Adrenal gland (tissue), 12 donors: Measurements from ENCODE around the gene CYP11A1. TPM values are rescaled to one million over a fixed set of nuclear protein-coding genes. Genes with fewer than 3 reads are reported as not detected.

ENCODE experiments used
- DNase-seq, 7 donors: peaks; one replicate each; pipeline ENCODE4 v3.0.0-alpha.2; 2019 to 2020
- H3K27ac ChIP-seq, 5 donors: fragments of 200-600 bp; sonication (generic) in 4 of 5; 1 replicate in 3 of 5; 2 replicates in 2 of 5; pipeline versions ENCODE4 v1.5.1 to v1.8.0; 2016 to 2020; ENCODE audit warnings: mild to moderate bottlenecking in 1 of 5
- H3K27me3 ChIP-seq: fragments of 200-600 bp; 2 replicates; pipeline ENCODE4 v1.8.0; 2021
- H3K36me3 ChIP-seq, 2 donors: fragments of 200-600 bp; replicated peaks in 1 of 2; 1 replicate in 1 of 2; 2 replicates in 1 of 2; pipeline versions ENCODE4 v1.5.1 to v1.8.0; 2018 to 2022
- H3K4me1 ChIP-seq, 2 donors: fragments of 200-600 bp; replicated peaks in 1 of 2; 1 replicate in 1 of 2; 2 replicates in 1 of 2; pipeline versions ENCODE4 v1.5.1 to v1.8.0; 2018 to 2021
- H3K4me3 ChIP-seq, 4 donors: fragments of 200-600 bp; sonication (generic) in 3 of 4; one replicate each; pipeline ENCODE4 v1.5.1; 2016 to 2018
- H3K9me3 ChIP-seq, 3 donors: fragments of 200-600 bp; sonication (generic) in 1 of 3; replicated peaks in 1 of 3; 1 replicate in 2 of 3; 2 replicates in 1 of 3; pipeline versions ENCODE4 v1.5.1 to v1.8.0; 2016 to 2021
- CTCF ChIP-seq, 6 experiments: fragments of 450-650 bp in 4 of 6; fragments of 200-600 bp in 2 of 6; sonication (generic) in 1 of 6; IDR thresholded peaks; 1 replicate in 5 of 6; 2 replicates in 1 of 6; pipeline versions ENCODE4 v1.5.1 to v1.8.0; 2016 to 2021; ENCODE audit warnings: antibody characterized with exemption in 6 of 6, mild to moderate bottlenecking in 2 of 6, moderate library complexity in 1 of 6
- POLR2A ChIP-seq, 2 donors: fragments of 450-650 bp; IDR thresholded peaks; one replicate each; pipeline ENCODE4 v1.6.1; 2017; ENCODE audit warnings: antibody characterized with exemption in 2 of 2, mild to moderate bottlenecking in 2 of 2, moderate library complexity in 1 of 2
- WGBS, 4 donors: extraction: QIAGEN DNeasy Blood & Tissue Kit in 2 of 4; methylation state at CpG; one replicate each; pipeline versions ENCODE4 v1.1.5 to v1.1.7; 2013 to 2017; 5-methylcytosine and 5-hydroxymethylcytosine counted together
- intact Hi-C, 2 donors: fragments of 100-400 bp; cut with DNase I; formaldehyde crosslinking; loops; one replicate each; pipeline versions ENCODE4 v1.14.1 to v1.15.0; 2022 to 2023
- polyA plus RNA-seq, 3 donors: library from polyadenylated mRNA; stranded (reverse); fragments of 200-250 nt in 2 of 3; fragments of 350-450 nt in 1 of 3; fragmentation: Illumina TruSeq in 1 of 3; extraction: RNeasy Lipid Tissue Mini Kit (QIAGEN cat#74804) in 1 of 3; gene quantifications; one replicate each; pipeline ENCODE4 v1.2.3, GENCODE V29; 2013 to 2014
- total RNA-seq, 9 donors: library from RNA; depleted of rRNA in 4 of 9; stranded (reverse); fragments of >200 nt in 4 of 9; fragments of 120-200 nt in 1 of 9; fragmentation: NEBNext Ultra II Directional in 1 of 9; extraction: Animal tissue kit (Norgen Biotek cat#: 25700) in 1 of 9; gene quantifications; one replicate each; pipeline versions ENCODE4 v1.1.0 to v1.2.4, GENCODE V29; 2013 to 2023
- donor health status: healthy with polysubstance abuse.
- donor health status: Bipolar disorder and iron deficiency.
- donor health status: DM: yes; HTN: yes; CAD: no.
- donor health status: DM: no; HTN: no; CAD: no.
- donor health status: DM: no; HTN: no; CAD: no.
- donor health status: DM: yes; HTN: yes; CAD: no.

Gene CYP11A1
- total and polyA plus RNA-seq, 12 donors = 233 to 5,219 (median 1,366) TPM

GRCh38 chr15:74306781-74307217 is 60.6 kb downstream of the CYP11A1 start:
- Histone ChIP-seq H3K4me1 (peaks cover 5 to 7% of the 10 kb centered on the region in 2 donors), H3K9me3 (no peaks in the 10 kb centered on the region), H3K36me3 (no peaks in the 10 kb centered on the region), H3K4me3 (no peak overlapping the region), H3K27me3 (peaks cover 5% of the 10 kb centered on the region), H3K27ac (no peak overlapping the region)
- no peak for TF ChIP-seq CTCF (IDR thresholded peaks at IDR 0.05)
- no peak for TF ChIP-seq POLR2A (IDR thresholded peaks at IDR 0.05)
- WGBS, 4 donors = 62 to 85% (median 67%) methylated on average over 10 of the region's 10 CpGs
- intact Hi-C loops = loop anchor here (5.0 kb wide), 1 partner anchor 179 kb away; no protein-coding TSS in a partner anchor
- no peak for DNase-seq

GRCh38 chr15:74305687-74306086 is 61.8 kb downstream of the CYP11A1 start:
- DNase-seq = no peak
- 78 to 85% (median 82%) methylated on average over 7 of the region's 7 CpGs for WGBS, 4 donors
- H3K4me1 ChIP-seq = peaks cover 5 to 7% of the 10 kb centered on the region in 2 donors
- H3K9me3 ChIP-seq = no peaks in the 10 kb centered on the region
- H3K4me3 ChIP-seq = no peak overlapping the region
- no peak for TF ChIP-seq POLR2A (IDR thresholded peaks at IDR 0.05)
- TF ChIP-seq CTCF (IDR thresholded peaks at IDR 0.05) = no peak
- H3K36me3 ChIP-seq = no peaks in the 10 kb centered on the region
- peaks cover 5% of the 10 kb centered on the region for H3K27me3 ChIP-seq
- no peak overlapping the region for H3K27ac ChIP-seq
- intact Hi-C loops = loop anchor here (5.0 kb wide), 1 partner anchor 178 kb away; no protein-coding TSS in a partner anchor

DNA sequence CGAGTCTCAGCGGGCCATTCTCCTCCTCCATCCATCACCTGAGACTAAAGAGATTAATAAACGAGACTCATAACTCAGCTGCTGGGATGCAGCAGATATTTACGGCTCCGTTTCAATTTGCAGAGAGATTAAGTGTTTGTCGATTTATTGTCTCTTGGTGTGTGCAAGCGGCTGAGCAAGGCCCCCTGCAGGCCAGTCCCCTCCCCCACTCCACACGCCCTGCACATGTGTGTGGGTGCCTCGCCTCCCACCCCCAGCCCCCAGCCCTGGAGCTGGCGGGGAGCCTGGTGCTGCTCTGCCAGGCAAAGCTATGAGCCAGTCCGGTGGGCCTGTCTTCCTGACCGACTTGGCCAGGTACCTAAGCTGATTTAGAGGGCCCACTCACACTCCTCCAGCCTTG is 63.0 kb downstream of the CYP11A1 start:
- intact Hi-C loops = loop anchor here in 1 of 2 donors (5.0 kb wide), 1 partner anchor 247 kb away; no protein-coding TSS in a partner anchor

GRCh38 chr15:74303741-74304309 is 63.6 kb downstream of the CYP11A1 start:
- Histone ChIP-seq H3K36me3 (no peaks in the 10 kb centered on the region), H3K4me1 (peaks cover 5 to 7% of the 10 kb centered on the region in 2 donors), H3K27ac (no peak overlapping the region), H3K27me3 (peaks cover 5% of the 10 kb centered on the region), H3K4me3 (no peak overlapping the region), H3K9me3 (no peaks in the 10 kb centered on the region)
- no peak for DNase-seq
- TF ChIP-seq CTCF (IDR thresholded peaks at IDR 0.05) (no peak), POLR2A (IDR thresholded peaks at IDR 0.05) (no peak)
- WGBS, 4 donors = 48 to 58% (median 53%) methylated on average over 6 of the region's 6 CpGs
- intact Hi-C loops = loop anchor here in 1 of 2 donors (5.0 kb wide), 1 partner anchor 247 kb away; no protein-coding TSS in a partner anchor

More for the DNA sequence above, 63.0 kb downstream of the CYP11A1 start:
- Histone ChIP-seq H3K27ac (no peak overlapping the region), H3K27me3 (peaks cover 5% of the 10 kb centered on the region), H3K4me3 (no peak overlapping the region), H3K4me1 (peaks cover 5 to 7% of the 10 kb centered on the region in 2 donors), H3K9me3 (no peaks in the 10 kb centered on the region), H3K36me3 (no peaks in the 10 kb centered on the region)
- WGBS, 4 donors = 78 to 81% (median 79%) methylated on average over 9 to 12 of the region's 12 CpGs
- no peak for DNase-seq
- TF ChIP-seq CTCF (IDR thresholded peaks at IDR 0.05) = no peak
- TF ChIP-seq POLR2A (IDR thresholded peaks at IDR 0.05) = no peak
